Vagina (tissue), 2 donors: ENCODE data around the gene CD151.

Source experiments
- CTCF ChIP-seq, 3 experiments: fragments of 450-650 bp in 2 of 3; fragments of 200-600 bp in 1 of 3; sonication (generic) in 1 of 3; IDR thresholded peaks; one replicate each; pipeline ENCODE4 v1.5.1; 2017 to 2019; ENCODE audit warnings: antibody characterized with exemption in 3 of 3, mild to moderate bottlenecking in 2 of 3, moderate library complexity in 2 of 3
- POLR2AphosphoS5 ChIP-seq, 2 donors: sonication (generic); formaldehyde crosslinking; IDR thresholded peaks; one replicate each; pipeline ENCODE4 v1.9.0; 2017; ENCODE audit warnings: antibody characterized with exemption in 2 of 2, mild to moderate bottlenecking in 2 of 2, low read depth in 1 of 2; ENCODE audit not compliant: insufficient read depth in 1 of 2

GRCh38 chr11:803770-804598, 28.8 kb upstream of the CD151 start:
- no peak for TF ChIP-seq CTCF (IDR thresholded peaks at IDR 0.05)
- TF ChIP-seq POLR2AphosphoS5 (IDR thresholded peaks at IDR 0.05; ENCODE audit: insufficient read depth in 1 of 2, low read depth in 1 of 2) = no peak
